ENCODE data around the gene ABL2.

The ABL2 gene

GRCh38 chr1:179241530-179242097 is 12.1 kb upstream of the ABL2 start:
- no peak overlapping the region for H3K4me3 ChIP-seq (ENCODE audit: low read depth, low read length)
- DNase-seq (ENCODE audit: low read depth), result no peak
- TF ChIP-seq MYC (IDR thresholded peaks at IDR 0.05; ENCODE audit: low read depth, low read length), result no peak
- no peak for TF ChIP-seq CTCF (IDR thresholded peaks at IDR 0.05; ENCODE audit: low read depth, low read length)

- no peak for TF ChIP-seq CTCF (IDR thresholded peaks at IDR 0.05; ENCODE audit: low read depth, low read length)
- TF ChIP-seq POLR2A (IDR thresholded peaks at IDR 0.05; ENCODE audit: extremely low read depth, insufficient read length), result no peak
- TF ChIP-seq MAX (IDR thresholded peaks at IDR 0.05; ENCODE audit: low read depth, low read length), result no peak
- no peak for TF ChIP-seq MYC (IDR thresholded peaks at IDR 0.05; ENCODE audit: low read depth, low read length)
- no peak for DNase-seq (ENCODE audit: low read depth)
- H3K4me3 ChIP-seq (ENCODE audit: low read depth, low read length), result no peak overlapping the region
These were observed 7.7 kb upstream of the ABL2 start for GRCh38 chr1:179237222-179237621.

- DNase-seq (ENCODE audit: low read depth), result no peak
- H3K4me3 ChIP-seq (ENCODE audit: low read depth, low read length), result no peak overlapping the region
- TF ChIP-seq MYC (IDR thresholded peaks at IDR 0.05; ENCODE audit: low read depth, low read length), result no peak
- no peak for TF ChIP-seq MAX (IDR thresholded peaks at IDR 0.05; ENCODE audit: low read depth, low read length)
- no peak for TF ChIP-seq CTCF (IDR thresholded peaks at IDR 0.05; ENCODE audit: low read depth, low read length)
- no peak for TF ChIP-seq POLR2A (IDR thresholded peaks at IDR 0.05; ENCODE audit: extremely low read depth, insufficient read length)
These were observed 5.4 kb upstream of the ABL2 start for GRCh38 chr1:179234863-179235262.

GRCh38 chr1:179231923-179232322 is 2.4 kb upstream of the ABL2 start:
- no peak for TF ChIP-seq POLR2A (IDR thresholded peaks at IDR 0.05; ENCODE audit: extremely low read depth, insufficient read length)
- no peak for TF ChIP-seq MYC (IDR thresholded peaks at IDR 0.05; ENCODE audit: low read depth, low read length)
- no peak for TF ChIP-seq MAX (IDR thresholded peaks at IDR 0.05; ENCODE audit: low read depth, low read length)
- no peak for TF ChIP-seq CTCF (IDR thresholded peaks at IDR 0.05; ENCODE audit: low read depth, low read length)
- DNase-seq (ENCODE audit: low read depth), result no peak
- H3K4me3 ChIP-seq (ENCODE audit: low read depth, low read length), result no peak overlapping the region

GRCh38 chr1:179230721-179231120 is 1.2 kb upstream of the ABL2 start:
- no peak for DNase-seq (ENCODE audit: low read depth)
- TF ChIP-seq MYC (IDR thresholded peaks at IDR 0.05; ENCODE audit: low read depth, low read length) (no peak), MAX (IDR thresholded peaks at IDR 0.05; ENCODE audit: low read depth, low read length) (no peak), POLR2A (IDR thresholded peaks at IDR 0.05; ENCODE audit: extremely low read depth, insufficient read length) (no peak), CTCF (IDR thresholded peaks at IDR 0.05; ENCODE audit: low read depth, low read length) (no peak)
- H3K4me3 ChIP-seq (ENCODE audit: low read depth, low read length), result no peak overlapping the region

GRCh38 chr1:179230251-179230650 is 774 bp upstream of the ABL2 start:
- H3K4me3 ChIP-seq (ENCODE audit: low read depth, low read length), result peak overlapping the region; percentile 72
- no peak for TF ChIP-seq MAX (IDR thresholded peaks at IDR 0.05; ENCODE audit: low read depth, low read length)
- TF ChIP-seq CTCF (IDR thresholded peaks at IDR 0.05; ENCODE audit: low read depth, low read length), result no peak
- no peak for TF ChIP-seq POLR2A (IDR thresholded peaks at IDR 0.05; ENCODE audit: extremely low read depth, insufficient read length)
- no peak for TF ChIP-seq MYC (IDR thresholded peaks at IDR 0.05; ENCODE audit: low read depth, low read length)
- DNase-seq (ENCODE audit: low read depth), result peak; percentile 13
